Fibroblast of pulmonary artery (primary cell): ENCODE data around the gene FTO.
"Not testable (repeated sequence)": the region's sequence is repeated elsewhere in the genome, so short reads cannot be mapped to it uniquely, and the experiment has no call there.

Source experiments
- DNase-seq: peaks from one replicate; pipeline ENCODE4 v3.0.0-alpha.2; 2010; ENCODE audit warnings: low read depth
- H3K4me3 ChIP-seq: replicated peaks from 2 replicates; pipeline ENCODE4 v1.5.1; 2011; ENCODE audit warnings: low read depth, mild to moderate bottlenecking, control low read depth, low read length, moderate library complexity
- TF ChIP-seq, protein P1 (sequence below): IDR thresholded peaks from 2 replicates; pipeline ENCODE4 v1.5.1; 2011; ENCODE audit warnings: mild to moderate bottlenecking, control low read depth, low read length, inconsistent platforms; ENCODE audit errors: missing control alignments

FTO gene

DNA sequence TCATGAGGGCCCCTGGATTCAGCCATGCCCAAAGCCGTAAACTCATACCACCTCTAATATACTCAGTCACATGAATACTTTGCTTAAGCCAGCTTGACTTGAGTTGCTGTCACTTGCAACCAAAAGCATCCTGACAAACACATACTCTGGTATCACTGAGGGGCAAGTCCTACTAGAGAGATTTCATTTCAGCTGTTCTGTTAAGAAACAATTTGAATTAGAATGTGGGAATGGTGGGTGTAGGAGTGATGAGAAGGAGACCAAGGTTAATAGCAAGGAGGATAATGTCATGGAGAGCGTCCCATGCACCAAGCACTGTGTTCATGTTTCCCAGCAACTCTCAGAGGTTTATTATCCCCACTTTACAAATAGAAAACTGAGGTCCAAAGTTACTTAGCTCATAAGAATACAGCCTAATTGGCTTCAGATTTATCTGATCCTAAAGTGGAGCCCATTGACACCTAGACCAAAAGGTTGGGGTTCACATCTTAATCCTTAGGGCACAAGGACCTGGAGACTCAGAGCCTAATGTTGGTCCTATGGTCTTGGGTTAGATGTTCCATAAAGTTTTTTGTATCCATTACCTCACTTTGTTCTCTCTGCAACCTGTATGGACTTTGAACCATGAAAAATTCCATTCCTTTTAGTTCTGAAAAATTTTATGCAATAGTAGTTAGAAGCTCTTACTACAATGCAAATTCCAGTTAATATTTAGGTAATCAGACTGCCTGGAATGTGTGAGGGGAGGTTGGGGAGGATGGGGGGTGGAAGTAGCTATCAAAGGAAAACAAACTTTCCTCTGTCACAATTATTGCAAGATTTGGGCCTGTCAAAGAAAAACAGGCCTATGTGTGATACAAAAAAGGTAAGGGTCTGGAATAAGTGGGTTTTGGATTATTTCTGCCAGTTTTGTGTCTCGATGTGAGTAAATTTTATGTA, 476.7 kb downstream of the FTO start:
- TF ChIP-seq, protein P1, sequence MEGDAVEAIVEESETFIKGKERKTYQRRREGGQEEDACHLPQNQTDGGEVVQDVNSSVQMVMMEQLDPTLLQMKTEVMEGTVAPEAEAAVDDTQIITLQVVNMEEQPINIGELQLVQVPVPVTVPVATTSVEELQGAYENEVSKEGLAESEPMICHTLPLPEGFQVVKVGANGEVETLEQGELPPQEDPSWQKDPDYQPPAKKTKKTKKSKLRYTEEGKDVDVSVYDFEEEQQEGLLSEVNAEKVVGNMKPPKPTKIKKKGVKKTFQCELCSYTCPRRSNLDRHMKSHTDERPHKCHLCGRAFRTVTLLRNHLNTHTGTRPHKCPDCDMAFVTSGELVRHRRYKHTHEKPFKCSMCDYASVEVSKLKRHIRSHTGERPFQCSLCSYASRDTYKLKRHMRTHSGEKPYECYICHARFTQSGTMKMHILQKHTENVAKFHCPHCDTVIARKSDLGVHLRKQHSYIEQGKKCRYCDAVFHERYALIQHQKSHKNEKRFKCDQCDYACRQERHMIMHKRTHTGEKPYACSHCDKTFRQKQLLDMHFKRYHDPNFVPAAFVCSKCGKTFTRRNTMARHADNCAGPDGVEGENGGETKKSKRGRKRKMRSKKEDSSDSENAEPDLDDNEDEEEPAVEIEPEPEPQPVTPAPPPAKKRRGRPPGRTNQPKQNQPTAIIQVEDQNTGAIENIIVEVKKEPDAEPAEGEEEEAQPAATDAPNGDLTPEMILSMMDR = no peak
- DNase-seq = no peak
- H3K4me3 ChIP-seq = no peak overlapping the region

DNA sequence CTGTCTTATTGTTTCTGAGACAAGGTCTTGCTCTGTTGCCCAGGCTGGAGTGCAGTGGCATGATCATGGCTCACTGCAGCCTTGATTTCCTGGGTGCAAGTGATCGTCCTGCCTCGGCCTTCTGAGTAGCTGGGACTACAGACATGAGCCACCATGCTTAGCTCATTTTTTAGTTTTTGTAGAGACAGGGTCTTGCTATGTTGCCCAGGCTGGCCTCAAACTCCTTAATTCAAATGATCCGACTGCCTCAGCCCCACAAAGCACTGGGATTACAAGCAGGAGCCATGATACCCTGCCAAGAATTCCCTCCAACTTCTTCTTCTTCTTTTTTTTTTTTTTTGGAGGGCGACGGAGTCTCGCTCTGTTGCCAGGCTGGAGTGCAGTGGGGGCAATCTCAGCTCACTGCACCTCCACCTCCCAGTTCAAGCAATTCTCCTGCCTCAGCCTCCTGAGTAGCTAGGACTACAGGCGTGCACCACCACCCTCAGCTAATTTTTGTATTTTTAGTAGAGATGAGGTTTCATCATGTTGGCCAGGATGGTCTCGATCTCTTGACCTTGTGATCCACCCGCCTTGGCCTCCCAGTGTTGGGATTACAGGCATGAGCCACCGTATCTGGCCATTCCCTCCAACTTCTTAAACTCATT, 477.9 kb downstream of the FTO start:
- DNase-seq, H3K4me3 ChIP-seq: not testable (repeated sequence)

DNA sequence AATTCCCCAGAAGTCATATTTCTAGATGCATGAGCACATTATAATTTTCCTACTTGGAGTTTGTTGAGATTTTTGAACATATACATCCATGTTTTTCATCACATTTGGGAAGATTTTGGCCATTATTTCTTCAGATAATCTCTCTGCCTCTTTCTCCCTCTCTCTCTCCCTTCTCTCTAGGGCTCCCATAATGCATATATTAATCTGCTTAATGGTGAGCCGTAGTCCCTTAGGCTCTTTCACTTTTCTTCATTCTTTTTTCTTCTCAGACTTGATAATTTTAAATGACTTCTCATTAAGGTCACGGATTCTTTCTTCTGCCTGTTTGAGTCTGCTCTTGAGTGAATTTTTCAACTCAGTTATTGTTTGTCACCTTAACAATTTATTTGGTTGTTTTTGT, 481.1 kb downstream of the FTO start:
- TF ChIP-seq, protein P1 = no peak
- no peak for DNase-seq
- no peak overlapping the region for H3K4me3 ChIP-seq

DNA sequence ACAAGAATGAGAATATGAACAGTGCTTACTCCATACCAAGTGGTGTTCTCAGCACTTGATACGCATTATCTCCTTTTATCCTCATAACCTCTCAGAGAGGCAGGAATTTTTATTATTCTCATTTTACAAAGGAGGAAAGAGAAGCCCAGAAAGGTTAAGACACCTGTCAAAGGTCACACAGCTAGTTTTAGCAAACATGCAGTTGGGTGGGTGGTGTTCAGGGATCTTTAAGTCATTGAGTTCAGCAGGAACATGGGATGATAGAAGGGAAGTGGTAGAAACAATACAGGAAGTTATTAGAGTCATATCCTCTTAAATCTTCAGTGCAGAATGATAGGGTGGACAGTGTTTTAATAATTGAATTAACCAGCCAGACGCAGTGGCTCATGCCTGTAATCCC, 487.2 kb downstream of the FTO start:
- H3K4me3 ChIP-seq = no peak overlapping the region
- TF ChIP-seq, protein P1 = no peak
- DNase-seq = no peak

DNA sequence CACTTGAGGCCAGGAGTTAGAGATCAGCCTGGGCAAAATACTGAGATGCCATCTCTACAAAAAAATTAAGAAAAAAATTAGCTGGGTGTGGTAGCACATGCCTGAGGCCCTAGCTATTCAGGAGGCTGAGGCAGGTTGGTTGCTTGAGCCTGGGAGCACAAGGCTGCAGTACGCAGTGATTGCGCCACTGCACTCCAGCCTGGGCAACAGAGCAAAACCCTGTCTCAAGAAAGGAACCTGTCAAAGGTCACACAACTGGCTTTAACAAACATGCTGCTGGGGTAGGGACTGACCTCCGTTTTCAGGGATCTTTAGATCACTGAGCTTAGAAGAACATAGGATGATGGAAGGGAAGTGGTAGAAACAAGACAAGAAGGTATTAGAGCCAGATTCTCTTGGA, 487.6 kb downstream of the FTO start:
- DNase-seq = no peak
- H3K4me3 ChIP-seq = no peak overlapping the region
- TF ChIP-seq, protein P1 = no peak

DNA sequence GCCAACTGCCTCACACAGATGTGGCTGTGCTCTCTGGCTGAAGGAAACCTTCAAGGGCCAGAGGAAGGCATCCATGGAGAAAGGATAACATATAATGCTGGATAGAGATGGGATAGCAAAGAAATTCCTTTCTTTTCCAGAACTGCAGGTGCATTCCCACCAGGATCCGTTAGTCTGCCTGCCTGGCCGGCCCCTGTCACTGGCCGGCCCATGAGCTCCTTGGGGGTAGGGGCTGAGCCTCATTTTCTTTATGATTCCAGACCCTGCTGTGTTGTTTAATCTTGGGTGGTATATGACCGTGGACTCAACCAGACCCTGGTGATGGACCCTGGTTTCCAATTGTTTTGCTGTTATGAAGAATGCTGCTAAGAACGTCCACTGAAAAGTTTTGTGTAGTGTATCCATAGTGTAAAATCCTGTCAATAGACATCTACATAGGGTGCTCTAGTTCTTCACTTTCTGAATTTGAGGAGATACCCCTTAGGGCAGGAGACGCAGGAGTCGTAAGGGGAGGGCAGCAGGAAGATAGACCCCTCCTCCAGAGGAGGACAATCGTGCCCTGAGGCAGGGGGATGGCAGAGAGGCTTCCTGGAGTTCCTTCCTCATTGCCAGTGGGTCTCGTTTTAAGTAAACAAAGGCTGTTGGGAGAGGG, 489.2 kb downstream of the FTO start:
- no peak for DNase-seq
- H3K4me3 ChIP-seq = no peak overlapping the region
- TF ChIP-seq, protein P1 = no peak

DNA sequence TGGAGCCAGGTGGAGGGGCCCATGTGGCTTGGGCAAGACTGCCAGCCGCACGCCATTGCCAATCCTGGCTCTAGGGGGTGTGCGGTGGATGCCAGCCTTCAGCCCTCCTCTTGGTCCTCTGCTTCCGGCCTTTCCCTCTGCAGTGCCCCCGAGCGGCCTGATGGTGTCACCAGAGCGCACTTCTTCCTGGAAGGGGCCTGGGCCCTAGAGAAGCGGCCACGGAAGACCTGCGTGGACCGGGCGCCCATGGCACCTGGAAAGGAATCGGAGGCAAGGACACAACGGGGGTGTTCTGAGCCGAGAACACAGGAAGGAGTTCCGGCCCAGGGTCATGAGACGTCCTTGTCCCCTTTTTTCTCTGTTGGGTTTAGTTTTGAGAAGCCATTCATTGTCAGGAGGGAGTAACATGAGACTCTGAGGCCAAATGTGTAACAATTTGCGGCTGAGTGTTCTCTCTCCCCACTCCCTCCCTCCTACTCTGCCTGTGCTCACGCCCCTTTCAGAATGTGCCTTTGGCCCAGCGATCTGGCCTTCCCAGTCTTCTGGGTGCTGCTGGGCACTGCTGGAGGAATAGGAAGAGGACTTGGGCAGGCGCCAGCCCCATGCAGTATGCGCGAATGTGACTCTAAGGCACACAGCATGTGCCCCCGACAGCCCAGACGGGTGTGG, 489.8 kb downstream of the FTO start:
- TF ChIP-seq, protein P1 = peak; percentile 81
- H3K4me3 ChIP-seq = no peak overlapping the region
- peak; percentile 65 for DNase-seq
